Tibial nerve (tissue), 4 donors: ENCODE measurements around the gene OBSCN. TPM values are rescaled to one million over a fixed set of nuclear protein-coding genes. Genes with fewer than 3 reads are reported as not detected.
A peak's percentile ranks its signal among the peaks of the same experiment; 100 is the strongest.

Source experiments
- DNase-seq, 2 donors: peaks; one replicate each; pipeline ENCODE4 v3.0.0-alpha.2; 2019; ENCODE audit warnings: low spot score in 2 of 2
- H3K27ac ChIP-seq, 4 donors: fragments of 200-600 bp; sonication (generic) in 3 of 4; one replicate each; pipeline ENCODE4 v1.5.1; 2017 to 2019; ENCODE audit warnings: mild to moderate bottlenecking in 1 of 4
- H3K27me3 ChIP-seq, 2 donors: fragments of 200-600 bp; sonication (generic) in 1 of 2; one replicate each; pipeline versions ENCODE4 v1.5.1 to v1.6.0; 2017 to 2019
- H3K36me3 ChIP-seq, 3 donors: fragments of 200-600 bp; sonication (generic); one replicate each; pipeline ENCODE4 v1.5.1; 2018 to 2019
- H3K4me1 ChIP-seq, 4 donors: fragments of 200-600 bp; sonication (generic) in 3 of 4; one replicate each; pipeline ENCODE4 v1.5.1; 2017 to 2019
- H3K4me3 ChIP-seq, 4 donors: fragments of 200-600 bp; sonication (generic) in 3 of 4; one replicate each; pipeline ENCODE4 v1.5.1; 2017 to 2019; ENCODE audit warnings: mild to moderate bottlenecking in 1 of 4, moderate library complexity in 1 of 4
- H3K9me3 ChIP-seq, 4 donors: fragments of 200-600 bp; sonication (generic) in 3 of 4; one replicate each; pipeline ENCODE4 v1.5.1; 2017 to 2019
- EP300 ChIP-seq, 2 donors: sonication (generic); formaldehyde crosslinking; IDR thresholded peaks; one replicate each; pipeline ENCODE4 v1.6.1; 2017; ENCODE audit warnings: antibody characterized with exemption in 2 of 2, mild to moderate bottlenecking in 1 of 2
- POLR2A ChIP-seq, 2 donors: fragments of 450-650 bp; IDR thresholded peaks; one replicate each; pipeline ENCODE4 v1.6.1; 2017; ENCODE audit warnings: antibody characterized with exemption in 2 of 2, mild to moderate bottlenecking in 2 of 2, moderate library complexity in 2 of 2
- WGBS, 2 donors: methylation state at CpG; one replicate each; pipeline ENCODE4 v1.1.5; 2018; 5-methylcytosine and 5-hydroxymethylcytosine counted together
- total RNA-seq, 4 donors: library from RNA; depleted of rRNA; stranded (reverse); fragments of >200 nt; gene quantifications; one replicate each; pipeline ENCODE4 v1.1.0, GENCODE V29; 2016
- TF ChIP-seq, protein P1 (sequence below), 5 experiments: fragments of 200-600 bp in 3 of 5; fragments of 450-650 bp in 2 of 5; sonication (generic) in 3 of 5; IDR thresholded peaks; one replicate each; pipeline ENCODE4 v1.5.1; 2016 to 2019; ENCODE audit warnings: antibody characterized with exemption in 5 of 5, mild to moderate bottlenecking in 3 of 5, moderate library complexity in 2 of 5

The OBSCN gene
- total RNA-seq, 4 donors from 2014 or later = 8.5 to 22.6 (median 19.0) TPM

DNA sequence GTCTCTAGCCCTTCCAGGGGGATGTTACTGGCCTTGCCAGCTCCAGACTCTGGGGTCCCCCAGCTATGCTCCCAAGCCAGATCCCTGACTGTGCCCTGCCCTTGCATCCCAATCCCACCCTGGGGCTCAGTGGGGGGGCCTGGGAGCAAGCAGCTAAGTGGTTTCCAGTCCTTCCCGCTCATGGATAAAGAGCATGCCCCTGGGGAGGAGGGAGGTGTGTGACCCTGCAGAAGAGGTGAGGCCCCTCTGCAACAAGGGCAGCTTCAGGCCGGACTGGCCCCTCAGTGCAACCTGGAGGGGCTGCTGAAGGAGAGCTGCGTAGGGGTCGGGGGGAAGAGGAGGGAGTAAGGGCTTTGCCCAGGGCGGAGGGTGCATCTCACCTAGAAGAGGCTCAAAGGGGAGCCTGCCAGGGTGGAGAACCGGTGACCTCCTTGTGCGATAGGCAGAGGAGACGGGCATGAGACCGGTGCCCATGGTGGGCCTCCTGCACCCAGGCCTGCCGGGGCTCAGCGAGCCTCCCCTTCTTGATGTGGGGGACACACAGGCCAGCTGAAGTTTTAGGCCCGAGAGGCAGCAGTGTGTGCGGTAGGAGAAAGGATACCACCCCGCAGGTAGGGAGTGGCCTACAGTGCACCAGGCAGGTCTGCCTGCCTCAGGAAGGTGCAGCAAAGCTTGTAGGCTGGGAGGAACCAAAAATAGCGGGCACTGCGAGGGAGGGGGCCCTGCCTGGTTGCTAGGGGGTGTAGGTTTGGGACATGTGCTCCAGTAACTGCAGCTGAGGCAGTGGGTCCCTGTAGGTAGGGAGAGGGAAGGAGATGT, 3.1 kb downstream of the OBSCN start:
- H3K36me3 ChIP-seq = no peaks in the 10 kb centered on the region
- TF ChIP-seq EP300 (IDR thresholded peaks at IDR 0.05) (no peak), POLR2A (IDR thresholded peaks at IDR 0.05) (no peak)
- TF ChIP-seq, protein P1, sequence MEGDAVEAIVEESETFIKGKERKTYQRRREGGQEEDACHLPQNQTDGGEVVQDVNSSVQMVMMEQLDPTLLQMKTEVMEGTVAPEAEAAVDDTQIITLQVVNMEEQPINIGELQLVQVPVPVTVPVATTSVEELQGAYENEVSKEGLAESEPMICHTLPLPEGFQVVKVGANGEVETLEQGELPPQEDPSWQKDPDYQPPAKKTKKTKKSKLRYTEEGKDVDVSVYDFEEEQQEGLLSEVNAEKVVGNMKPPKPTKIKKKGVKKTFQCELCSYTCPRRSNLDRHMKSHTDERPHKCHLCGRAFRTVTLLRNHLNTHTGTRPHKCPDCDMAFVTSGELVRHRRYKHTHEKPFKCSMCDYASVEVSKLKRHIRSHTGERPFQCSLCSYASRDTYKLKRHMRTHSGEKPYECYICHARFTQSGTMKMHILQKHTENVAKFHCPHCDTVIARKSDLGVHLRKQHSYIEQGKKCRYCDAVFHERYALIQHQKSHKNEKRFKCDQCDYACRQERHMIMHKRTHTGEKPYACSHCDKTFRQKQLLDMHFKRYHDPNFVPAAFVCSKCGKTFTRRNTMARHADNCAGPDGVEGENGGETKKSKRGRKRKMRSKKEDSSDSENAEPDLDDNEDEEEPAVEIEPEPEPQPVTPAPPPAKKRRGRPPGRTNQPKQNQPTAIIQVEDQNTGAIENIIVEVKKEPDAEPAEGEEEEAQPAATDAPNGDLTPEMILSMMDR (IDR thresholded peaks at IDR 0.05) = no peak
- no peak overlapping the region for H3K4me3 ChIP-seq
- H3K27me3 ChIP-seq = peaks cover 0 to 26% of the 10 kb centered on the region in 2 donors
- H3K4me1 ChIP-seq = peaks cover 0 to 20% (median 6%) of the 10 kb centered on the region in 4 donors
- DNase-seq = no peak
- H3K9me3 ChIP-seq = no peaks in the 10 kb centered on the region
- no peak overlapping the region for H3K27ac ChIP-seq
- 86 to 87% methylated on average over 15 of the region's 16 CpGs for WGBS, 2 donors

DNA sequence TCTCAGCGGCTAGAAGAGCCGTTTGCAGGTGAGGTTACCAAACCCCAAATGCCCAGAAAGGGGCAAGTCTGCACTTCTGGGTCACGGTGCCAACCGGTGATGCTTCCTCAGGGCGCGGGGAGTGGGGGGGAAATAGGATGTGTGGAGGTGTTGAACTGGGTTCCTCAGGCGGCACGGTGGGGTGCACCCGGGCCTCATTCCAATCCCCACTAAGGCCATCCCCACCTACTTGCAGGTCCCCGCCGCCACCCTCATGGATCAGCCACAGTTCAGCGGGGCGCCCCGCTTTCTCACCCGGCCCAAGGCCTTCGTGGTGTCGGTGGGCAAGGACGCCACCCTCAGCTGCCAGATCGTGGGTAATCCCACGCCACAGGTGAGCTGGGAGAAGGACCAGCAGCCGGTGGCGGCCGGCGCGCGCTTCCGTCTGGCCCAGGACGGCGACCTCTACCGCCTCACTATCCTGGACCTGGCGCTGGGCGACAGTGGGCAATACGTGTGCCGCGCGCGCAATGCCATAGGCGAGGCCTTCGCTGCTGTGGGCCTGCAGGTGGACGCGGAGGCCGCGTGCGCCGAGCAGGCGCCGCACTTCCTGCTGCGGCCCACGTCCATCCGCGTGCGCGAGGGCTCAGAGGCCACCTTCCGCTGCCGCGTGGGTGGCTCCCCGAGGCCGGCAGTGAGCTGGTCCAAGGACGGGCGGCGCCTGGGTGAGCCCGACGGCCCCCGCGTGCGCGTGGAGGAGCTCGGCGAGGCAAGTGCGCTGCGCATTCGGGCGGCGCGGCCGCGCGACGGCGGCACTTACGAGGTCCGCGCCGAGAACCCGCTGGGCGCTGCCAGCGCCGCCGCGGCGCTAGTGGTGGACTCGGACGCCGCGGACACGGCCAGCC, 3.9 kb downstream of the OBSCN start:
- Histone ChIP-seq H3K36me3 (no peaks in the 10 kb centered on the region), H3K4me3 (no peak overlapping the region), H3K4me1 (peaks cover 0 to 20% (median 6%) of the 10 kb centered on the region in 4 donors), H3K27me3 (peaks cover 0 to 26% of the 10 kb centered on the region in 2 donors), H3K9me3 (no peaks in the 10 kb centered on the region), H3K27ac (no peak overlapping the region)
- DNase-seq = no peak
- 61 to 82% methylated on average over 57 to 83 of the region's 96 CpGs for WGBS, 2 donors
- TF ChIP-seq POLR2A (IDR thresholded peaks at IDR 0.05) (no peak), EP300 (IDR thresholded peaks at IDR 0.05) (no peak)
- TF ChIP-seq, protein P1 (IDR thresholded peaks at IDR 0.05) = no peak

DNA sequence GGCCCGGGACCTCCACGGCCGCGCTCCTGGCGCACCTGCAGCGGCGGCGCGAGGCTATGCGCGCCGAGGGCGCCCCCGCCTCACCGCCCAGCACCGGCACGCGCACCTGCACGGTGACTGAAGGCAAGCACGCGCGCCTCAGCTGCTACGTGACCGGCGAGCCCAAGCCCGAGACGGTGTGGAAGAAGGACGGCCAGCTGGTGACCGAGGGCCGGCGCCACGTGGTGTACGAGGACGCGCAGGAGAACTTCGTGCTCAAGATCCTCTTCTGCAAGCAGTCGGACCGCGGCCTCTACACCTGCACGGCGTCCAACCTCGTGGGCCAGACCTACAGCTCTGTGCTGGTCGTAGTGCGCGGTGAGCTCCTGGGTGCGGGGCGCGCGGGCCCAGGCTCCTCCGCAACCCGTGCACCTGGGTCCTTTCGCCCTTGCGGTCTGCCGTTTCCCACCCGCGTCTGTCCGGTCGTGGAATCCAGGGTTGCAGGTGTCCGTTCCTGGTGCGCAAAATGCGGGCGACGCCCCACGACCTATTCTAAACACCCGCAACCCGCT, 4.6 kb downstream of the OBSCN start:
- no peak overlapping the region for H3K27ac ChIP-seq
- H3K9me3 ChIP-seq = no peaks in the 10 kb centered on the region
- no peak for DNase-seq
- H3K4me1 ChIP-seq = peaks cover 0 to 20% (median 6%) of the 10 kb centered on the region in 4 donors
- peak overlapping the region in 3 of 4 donors; percentile 31 to 49 (median 47) for H3K4me3 ChIP-seq
- 5 to 27% methylated on average over 30 to 42 of the region's 66 CpGs for WGBS, 2 donors
- H3K36me3 ChIP-seq = no peaks in the 10 kb centered on the region
- TF ChIP-seq POLR2A (IDR thresholded peaks at IDR 0.05) = no peak
- TF ChIP-seq, protein P1 (IDR thresholded peaks at IDR 0.05) = no peak
- no peak for TF ChIP-seq EP300 (IDR thresholded peaks at IDR 0.05)
- H3K27me3 ChIP-seq = peaks cover 0 to 25% of the 10 kb centered on the region in 2 donors

DNA sequence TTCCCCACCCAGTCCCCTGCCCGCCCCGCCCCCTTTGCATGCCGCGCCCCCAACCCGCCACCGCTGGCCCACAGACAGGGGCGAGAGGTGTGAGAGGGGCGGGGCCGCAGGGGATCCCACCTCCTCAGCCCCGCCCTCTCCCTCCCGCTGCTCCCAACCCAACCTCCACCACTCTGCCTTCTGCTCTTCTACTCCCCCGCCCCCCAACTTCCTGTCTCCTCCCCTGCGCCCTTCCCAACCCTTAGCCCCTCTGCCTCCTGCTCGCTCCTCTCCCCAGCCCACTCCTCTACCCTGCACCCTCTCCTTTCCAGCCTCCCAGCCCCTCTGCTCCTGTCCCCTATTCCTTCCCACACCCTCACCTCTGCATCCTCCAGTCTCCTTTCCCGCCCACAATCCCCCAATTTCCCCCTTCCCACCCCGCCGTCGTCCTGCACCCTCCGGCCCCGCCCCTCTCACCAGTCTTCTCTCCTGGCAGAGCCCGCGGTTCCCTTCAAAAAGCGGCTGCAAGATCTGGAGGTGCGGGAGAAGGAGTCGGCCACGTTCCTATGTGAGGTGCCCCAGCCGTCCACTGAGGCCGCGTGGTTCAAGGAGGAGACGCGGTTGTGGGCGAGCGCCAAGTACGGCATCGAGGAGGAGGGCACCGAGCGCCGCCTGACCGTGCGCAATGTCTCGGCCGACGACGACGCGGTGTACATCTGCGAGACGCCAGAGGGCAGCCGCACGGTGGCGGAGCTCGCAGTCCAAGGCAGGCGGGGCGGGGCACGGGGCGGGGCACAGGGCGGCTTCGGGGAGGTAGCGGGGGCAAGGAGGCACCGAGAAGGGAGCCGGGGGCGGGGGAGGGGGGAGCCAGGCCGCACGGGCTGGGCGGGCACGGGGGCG, 5.4 kb downstream of the OBSCN start:
- peak overlapping the region in 1 of 4 donors; percentile 42 for H3K27ac ChIP-seq
- TF ChIP-seq, protein P1 (IDR thresholded peaks at IDR 0.05) = peak; percentile 39 to 76 (median 61)
- no peak for TF ChIP-seq POLR2A (IDR thresholded peaks at IDR 0.05)
- peak in 1 of 2 donors; percentile 43 for TF ChIP-seq EP300 (IDR thresholded peaks at IDR 0.05)
- peaks cover 0 to 20% (median 6%) of the 10 kb centered on the region in 4 donors for H3K4me1 ChIP-seq
- H3K9me3 ChIP-seq = no peaks in the 10 kb centered on the region
- H3K36me3 ChIP-seq = no peaks in the 10 kb centered on the region
- DNase-seq = peak; percentile 65 to 66
- H3K4me3 ChIP-seq = peak overlapping the region; percentile 31 to 49 (median 42)
- peaks cover 0 to 17% of the 10 kb centered on the region in 2 donors for H3K27me3 ChIP-seq
- WGBS, 2 donors = 1% methylated on average over 46 of the region's 67 CpGs
